GM21423 (cell line): Measurements from ENCODE around the gene ZFYVE9.
"Not testable (repeated sequence)": the region's sequence is repeated elsewhere in the genome, so short reads cannot be mapped to it uniquely, and the experiment has no call there.

ENCODE experiments used
- ATAC-seq: cut with Tn5 transposase; IDR thresholded peaks from one replicate; pipeline ENCODE4 v1.9.1; 2021; ENCODE audit warnings: mild to moderate bottlenecking, moderate library complexity; ENCODE audit not compliant: unreplicated experiment

ZFYVE9 gene

GRCh38 chr1:52150946-52151345 is 9.1 kb downstream of the ZFYVE9 start:
- no peak for ATAC-seq

GRCh38 chr1:52152572-52152971 is 10.7 kb downstream of the ZFYVE9 start:
- no peak for ATAC-seq

GRCh38 chr1:52153010-52153409 is 11.1 kb downstream of the ZFYVE9 start:
- no peak for ATAC-seq

- ATAC-seq, result no peak
These were observed 12.0 kb downstream of the ZFYVE9 start for GRCh38 chr1:52153898-52154297.

GRCh38 chr1:52156460-52156859 is 14.6 kb downstream of the ZFYVE9 start:
- ATAC-seq, result no peak

- no peak for ATAC-seq
These were observed 15.7 kb downstream of the ZFYVE9 start for GRCh38 chr1:52157582-52157981.

GRCh38 chr1:52158218-52158617 is 16.3 kb downstream of the ZFYVE9 start:
- ATAC-seq, result no peak

GRCh38 chr1:52159033-52159789 is 17.3 kb downstream of the ZFYVE9 start:
- ATAC-seq, result no peak

- ATAC-seq, result no peak
These were observed 21.1 kb downstream of the ZFYVE9 start for GRCh38 chr1:52162947-52163346.

GRCh38 chr1:52164604-52165003 is 22.7 kb downstream of the ZFYVE9 start:
- no peak for ATAC-seq

GRCh38 chr1:52166996-52167753 is 25.3 kb downstream of the ZFYVE9 start:
- no peak for ATAC-seq

GRCh38 chr1:52168373-52169080 is 26.6 kb downstream of the ZFYVE9 start:
- ATAC-seq, result no peak

GRCh38 chr1:52171149-52171548 is 29.3 kb downstream of the ZFYVE9 start:
- ATAC-seq, result not testable (repeated sequence)

- no peak for ATAC-seq
These were observed 37.2 kb downstream of the ZFYVE9 start for GRCh38 chr1:52179073-52179472.

- ATAC-seq, result no peak
These were observed 38.3 kb downstream of the ZFYVE9 start for GRCh38 chr1:52180176-52180575.

- ATAC-seq, result not testable (repeated sequence)
These were observed 39.9 kb downstream of the ZFYVE9 start for GRCh38 chr1:52181759-52182158.

- ATAC-seq, result not testable (repeated sequence)
These were observed 40.4 kb downstream of the ZFYVE9 start for GRCh38 chr1:52182328-52182727.

- no peak for ATAC-seq
These were observed 41.0 kb downstream of the ZFYVE9 start for GRCh38 chr1:52182874-52183400.

- ATAC-seq, result no peak
These were observed 44.6 kb downstream of the ZFYVE9 start for GRCh38 chr1:52186449-52186848.

GRCh38 chr1:52189898-52190480 is 48.1 kb downstream of the ZFYVE9 start:
- no peak for ATAC-seq
